Esophagus squamous epithelium (tissue), 4 donors: Measurements from ENCODE around the gene DDIT4.

Experiments
- CTCF ChIP-seq, 6 experiments: fragments of 450-650 bp in 4 of 6; fragments of 200-600 bp in 2 of 6; sonication (generic) in 2 of 6; IDR thresholded peaks; one replicate each; pipeline ENCODE4 v1.5.1; 2016 to 2019; ENCODE audit warnings: antibody characterized with exemption in 6 of 6, mild to moderate bottlenecking in 4 of 6, moderate library complexity in 4 of 6
- POLR2A ChIP-seq, 4 donors: fragments of 450-650 bp; IDR thresholded peaks; one replicate each; pipeline ENCODE4 v1.6.1; 2017; ENCODE audit warnings: antibody characterized with exemption in 4 of 4, mild to moderate bottlenecking in 4 of 4, moderate library complexity in 3 of 4

- no peak for TF ChIP-seq CTCF (IDR thresholded peaks at IDR 0.05)
- TF ChIP-seq POLR2A (IDR thresholded peaks at IDR 0.05) = no peak
Measured at GRCh38 chr10:72242675-72243074, 31.0 kb upstream of the DDIT4 start.
